Right lobe of liver (tissue), 4 donors: ENCODE data around the gene OXA1L.
"Not testable (repeated sequence)": the region's sequence is repeated elsewhere in the genome, so short reads cannot be mapped to it uniquely, and the experiment has no call there.

ENCODE experiments used
- POLR2A ChIP-seq: fragments of 450-650 bp; IDR thresholded peaks from one replicate; pipeline ENCODE4 v1.6.1; 2017; ENCODE audit warnings: antibody characterized with exemption, mild to moderate bottlenecking
- TF ChIP-seq, protein P1 (sequence below), 4 donors: fragments of 200-600 bp in 3 of 4; fragments of 450-650 bp in 1 of 4; IDR thresholded peaks; one replicate each; pipeline versions ENCODE4 v1.5.1 to v1.8.0; 2016 to 2022; ENCODE audit warnings: antibody characterized with exemption in 4 of 4, mild to moderate bottlenecking in 2 of 4
- donor health status: DM: no; HTN: no; CAD: no.
- donor health status: DM: no; HTN: no; CAD: no.
- donor health status: DM: no; HTN: yes; CAD: no.

DNA sequence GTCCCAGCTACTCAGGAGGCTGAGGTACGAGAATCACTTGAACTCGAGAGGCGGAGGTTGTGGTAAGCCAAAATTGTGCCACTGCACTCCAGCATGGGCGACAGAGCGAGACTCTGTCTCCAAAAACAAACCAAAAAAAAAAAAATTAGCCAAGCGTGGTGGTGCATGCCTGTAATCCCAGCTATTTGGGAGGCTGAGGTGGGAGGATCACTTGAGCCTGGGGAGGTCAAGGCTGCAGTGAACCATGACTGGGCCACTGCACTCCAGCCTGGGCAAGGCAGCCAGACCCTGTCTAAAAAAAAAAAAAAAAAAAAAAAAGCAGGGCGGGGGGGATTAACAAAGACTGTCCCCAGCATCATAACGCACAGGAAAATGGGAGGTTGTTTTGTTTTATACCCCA lies 10.4 kb downstream of the OXA1L start:
- TF ChIP-seq, protein P1, sequence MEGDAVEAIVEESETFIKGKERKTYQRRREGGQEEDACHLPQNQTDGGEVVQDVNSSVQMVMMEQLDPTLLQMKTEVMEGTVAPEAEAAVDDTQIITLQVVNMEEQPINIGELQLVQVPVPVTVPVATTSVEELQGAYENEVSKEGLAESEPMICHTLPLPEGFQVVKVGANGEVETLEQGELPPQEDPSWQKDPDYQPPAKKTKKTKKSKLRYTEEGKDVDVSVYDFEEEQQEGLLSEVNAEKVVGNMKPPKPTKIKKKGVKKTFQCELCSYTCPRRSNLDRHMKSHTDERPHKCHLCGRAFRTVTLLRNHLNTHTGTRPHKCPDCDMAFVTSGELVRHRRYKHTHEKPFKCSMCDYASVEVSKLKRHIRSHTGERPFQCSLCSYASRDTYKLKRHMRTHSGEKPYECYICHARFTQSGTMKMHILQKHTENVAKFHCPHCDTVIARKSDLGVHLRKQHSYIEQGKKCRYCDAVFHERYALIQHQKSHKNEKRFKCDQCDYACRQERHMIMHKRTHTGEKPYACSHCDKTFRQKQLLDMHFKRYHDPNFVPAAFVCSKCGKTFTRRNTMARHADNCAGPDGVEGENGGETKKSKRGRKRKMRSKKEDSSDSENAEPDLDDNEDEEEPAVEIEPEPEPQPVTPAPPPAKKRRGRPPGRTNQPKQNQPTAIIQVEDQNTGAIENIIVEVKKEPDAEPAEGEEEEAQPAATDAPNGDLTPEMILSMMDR (IDR thresholded peaks at IDR 0.05) = not testable (repeated sequence)
- TF ChIP-seq POLR2A = not testable (repeated sequence)
